ENCODE results near the gene GLI3.
A peak's percentile ranks its signal among the peaks of the same experiment; 100 is the strongest.
"Not testable (repeated sequence)": the region's sequence is repeated elsewhere in the genome, so short reads cannot be mapped to it uniquely, and the experiment has no call there.

The GLI3 gene

GRCh38 chr7:42210333-42210732 is 26.7 kb downstream of the GLI3 start:
- no peak for DNase-seq

- DNase-seq, result not testable (repeated sequence)
Observed at GRCh38 chr7:42209085-42209484, 27.9 kb downstream of the GLI3 start.

GRCh38 chr7:42208572-42208971 is 28.4 kb downstream of the GLI3 start:
- no peak for DNase-seq

- DNase-seq, result no peak
Observed at GRCh38 chr7:42207420-42207819, 29.6 kb downstream of the GLI3 start.

- no peak for DNase-seq
Observed at GRCh38 chr7:42203336-42203735, 33.7 kb downstream of the GLI3 start.

- DNase-seq, result no peak
Observed at GRCh38 chr7:42202601-42203000, 34.4 kb downstream of the GLI3 start.

- DNase-seq, result no peak
Observed at GRCh38 chr7:42198974-42199668, 37.9 kb downstream of the GLI3 start.

- no peak for DNase-seq
Observed at GRCh38 chr7:42198296-42198695, 38.7 kb downstream of the GLI3 start.

GRCh38 chr7:42197451-42197850 is 39.6 kb downstream of the GLI3 start:
- peak; percentile 43 for DNase-seq

- no peak for DNase-seq
Observed at GRCh38 chr7:42194238-42194637, 42.8 kb downstream of the GLI3 start.

GRCh38 chr7:42193471-42194129 is 43.4 kb downstream of the GLI3 start:
- DNase-seq, result no peak

GRCh38 chr7:42192851-42193461 is 44.1 kb downstream of the GLI3 start:
- DNase-seq, result no peak

- DNase-seq, result no peak
Observed at GRCh38 chr7:42192066-42192465, 44.9 kb downstream of the GLI3 start.

- DNase-seq, result no peak
Observed at GRCh38 chr7:42189535-42189934, 47.5 kb downstream of the GLI3 start.

- DNase-seq, result peak; percentile 44
Observed at GRCh38 chr7:42186151-42186550, 50.9 kb downstream of the GLI3 start.

GRCh38 chr7:42185726-42186125 is 51.3 kb downstream of the GLI3 start:
- DNase-seq, result no peak

GRCh38 chr7:42183547-42183946 is 53.5 kb downstream of the GLI3 start:
- no peak for DNase-seq

- DNase-seq, result no peak
Observed at GRCh38 chr7:42181566-42181965, 55.4 kb downstream of the GLI3 start.

- no peak for DNase-seq
Observed at GRCh38 chr7:42180806-42181205, 56.2 kb downstream of the GLI3 start.

GRCh38 chr7:42176724-42177101 is 60.3 kb downstream of the GLI3 start:
- DNase-seq, result no peak

- no peak for DNase-seq
Observed at GRCh38 chr7:42175834-42176723, 60.9 kb downstream of the GLI3 start.

- DNase-seq, result no peak
Observed at GRCh38 chr7:42174391-42174912, 62.6 kb downstream of the GLI3 start.

- no peak for DNase-seq
Observed at GRCh38 chr7:42170724-42171123, 66.3 kb downstream of the GLI3 start.

Data from eye (tissue), 1 donor.